BJ (cell line): ENCODE data around the gene PLPPR2. TPM values are rescaled to one million over a fixed set of nuclear protein-coding genes. Genes with fewer than 3 reads are reported as not detected.

ENCODE experiments used
- CTCF ChIA-PET: fragments of 350-600 bp; formaldehyde crosslinking; extraction: SDS; loops from one replicate; lab custom pipeline; 2021; ENCODE audit warnings: antibody characterized with exemption, inconsistent platforms; lab: Yijun Ruan, JAX
- POLR2A ChIA-PET: fragments of 300-600 bp; sonication (Branson Sonifier 250); formaldehyde crosslinking; extraction: SDS; loops from one replicate; lab custom pipeline; 2021; ENCODE audit warnings: antibody characterized with exemption; lab: Charles Lee
- DNase-seq: peaks from one replicate; pipeline ENCODE4 v3.0.0-alpha.2; 2011; ENCODE audit warnings: low read depth
- H3K27me3 ChIP-seq: 2 replicates; pipeline ENCODE4 v1.6.0; 2011; ENCODE audit warnings: low read length; ENCODE audit not compliant: control insufficient read depth, insufficient read depth
- H3K36me3 ChIP-seq: 2 replicates; pipeline ENCODE4 v1.5.1; 2011; ENCODE audit warnings: low read length; ENCODE audit not compliant: control insufficient read depth, insufficient read depth
- H3K4me3 ChIP-seq: 2 replicates; pipeline ENCODE4 v1.5.1; 2011; ENCODE audit warnings: low read depth, mild to moderate bottlenecking, control low read depth, low read length
- polyA plus RNA-seq: library from polyadenylated mRNA; depleted of rRNA; stranded (reverse); fragments of >200 nt; gene quantifications from 2 replicates; pipeline ENCODE4 v1.2.3, GENCODE V29; 2011
- TF ChIP-seq, protein P1 (sequence below): IDR thresholded peaks from 2 replicates; pipeline ENCODE4 v1.5.1; 2011; ENCODE audit warnings: low read depth, mild to moderate bottlenecking, control low read depth, inconsistent platforms, low read length, moderate library complexity; ENCODE audit not compliant: insufficient read depth

Gene PLPPR2
- polyA plus RNA-seq, 1 experiment = 30.5 TPM

DNA sequence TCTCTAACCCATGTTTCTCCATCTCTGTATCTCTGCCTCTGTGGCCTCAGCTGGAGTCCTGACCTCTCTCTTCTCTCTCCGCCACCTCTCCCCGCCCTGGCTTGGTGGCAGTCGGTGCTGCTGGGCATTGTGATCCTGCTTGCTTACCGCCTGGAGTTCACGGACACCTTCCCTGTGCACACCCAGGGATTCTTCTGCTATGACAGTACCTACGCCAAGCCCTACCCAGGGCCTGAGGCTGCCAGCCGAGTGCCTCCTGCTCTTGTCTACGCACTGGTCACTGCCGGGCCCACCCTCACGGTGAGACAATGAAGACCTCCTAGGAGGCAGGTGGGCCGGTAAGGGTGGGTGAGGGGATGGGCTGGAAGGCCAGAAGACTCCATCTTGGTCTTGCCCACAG is 4.2 kb downstream of the PLPPR2 start:
- no peak for DNase-seq

DNA sequence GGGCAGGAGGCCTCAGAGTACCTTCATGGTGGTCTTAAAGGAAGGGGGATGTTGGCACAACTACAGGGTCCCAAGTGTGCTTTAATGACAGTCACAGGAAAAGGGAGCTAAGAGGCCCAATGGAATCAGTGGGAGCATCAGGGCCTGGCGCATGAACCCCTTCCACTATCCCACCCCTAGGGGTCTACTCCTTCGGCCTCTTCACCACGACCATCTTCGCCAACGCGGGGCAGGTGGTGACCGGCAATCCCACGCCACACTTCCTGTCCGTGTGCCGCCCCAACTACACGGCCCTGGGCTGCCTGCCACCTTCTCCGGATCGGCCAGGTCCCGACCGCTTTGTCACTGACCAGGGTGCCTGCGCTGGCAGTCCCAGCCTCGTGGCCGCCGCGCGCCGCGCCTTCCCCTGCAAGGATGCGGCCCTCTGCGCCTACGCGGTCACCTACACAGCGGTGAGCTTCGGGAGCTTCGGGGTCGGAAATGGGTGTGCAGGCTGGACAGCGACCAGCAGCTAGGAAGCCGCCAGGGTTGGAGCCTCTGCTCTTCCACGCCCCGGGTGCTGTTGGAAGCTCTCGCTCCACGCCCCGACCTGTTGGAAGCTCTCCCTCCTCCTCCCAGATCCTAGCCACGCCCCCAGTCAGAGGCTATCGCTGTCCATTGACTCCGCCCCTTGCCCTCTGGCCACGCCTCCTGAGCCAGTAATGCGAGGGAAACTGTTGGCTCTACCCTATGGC is 6.0 kb downstream of the PLPPR2 start:
- Histone ChIP-seq H3K27me3 (no peaks in the 10 kb centered on the region), H3K36me3 (peaks cover 28% of the 10 kb centered on the region), H3K4me3 (no peak overlapping the region)
- ChIA-PET POLR2A (no interaction called here), CTCF (interaction anchor here (0.6 kb wide), 1 partner anchor 13 kb away, joined by 3 read pairs; no protein-coding TSS in a partner anchor)
- TF ChIP-seq, protein P1, sequence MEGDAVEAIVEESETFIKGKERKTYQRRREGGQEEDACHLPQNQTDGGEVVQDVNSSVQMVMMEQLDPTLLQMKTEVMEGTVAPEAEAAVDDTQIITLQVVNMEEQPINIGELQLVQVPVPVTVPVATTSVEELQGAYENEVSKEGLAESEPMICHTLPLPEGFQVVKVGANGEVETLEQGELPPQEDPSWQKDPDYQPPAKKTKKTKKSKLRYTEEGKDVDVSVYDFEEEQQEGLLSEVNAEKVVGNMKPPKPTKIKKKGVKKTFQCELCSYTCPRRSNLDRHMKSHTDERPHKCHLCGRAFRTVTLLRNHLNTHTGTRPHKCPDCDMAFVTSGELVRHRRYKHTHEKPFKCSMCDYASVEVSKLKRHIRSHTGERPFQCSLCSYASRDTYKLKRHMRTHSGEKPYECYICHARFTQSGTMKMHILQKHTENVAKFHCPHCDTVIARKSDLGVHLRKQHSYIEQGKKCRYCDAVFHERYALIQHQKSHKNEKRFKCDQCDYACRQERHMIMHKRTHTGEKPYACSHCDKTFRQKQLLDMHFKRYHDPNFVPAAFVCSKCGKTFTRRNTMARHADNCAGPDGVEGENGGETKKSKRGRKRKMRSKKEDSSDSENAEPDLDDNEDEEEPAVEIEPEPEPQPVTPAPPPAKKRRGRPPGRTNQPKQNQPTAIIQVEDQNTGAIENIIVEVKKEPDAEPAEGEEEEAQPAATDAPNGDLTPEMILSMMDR = no peak
- DNase-seq = no peak

More for the DNA sequence above, 4.2 kb downstream of the PLPPR2 start:
- ChIA-PET POLR2A (no interaction called here), CTCF (no interaction called here)
- Histone ChIP-seq H3K36me3 (peaks cover 24% of the 10 kb centered on the region), H3K27me3 (no peaks in the 10 kb centered on the region), H3K4me3 (no peak overlapping the region)
- TF ChIP-seq, protein P1 = no peak

DNA sequence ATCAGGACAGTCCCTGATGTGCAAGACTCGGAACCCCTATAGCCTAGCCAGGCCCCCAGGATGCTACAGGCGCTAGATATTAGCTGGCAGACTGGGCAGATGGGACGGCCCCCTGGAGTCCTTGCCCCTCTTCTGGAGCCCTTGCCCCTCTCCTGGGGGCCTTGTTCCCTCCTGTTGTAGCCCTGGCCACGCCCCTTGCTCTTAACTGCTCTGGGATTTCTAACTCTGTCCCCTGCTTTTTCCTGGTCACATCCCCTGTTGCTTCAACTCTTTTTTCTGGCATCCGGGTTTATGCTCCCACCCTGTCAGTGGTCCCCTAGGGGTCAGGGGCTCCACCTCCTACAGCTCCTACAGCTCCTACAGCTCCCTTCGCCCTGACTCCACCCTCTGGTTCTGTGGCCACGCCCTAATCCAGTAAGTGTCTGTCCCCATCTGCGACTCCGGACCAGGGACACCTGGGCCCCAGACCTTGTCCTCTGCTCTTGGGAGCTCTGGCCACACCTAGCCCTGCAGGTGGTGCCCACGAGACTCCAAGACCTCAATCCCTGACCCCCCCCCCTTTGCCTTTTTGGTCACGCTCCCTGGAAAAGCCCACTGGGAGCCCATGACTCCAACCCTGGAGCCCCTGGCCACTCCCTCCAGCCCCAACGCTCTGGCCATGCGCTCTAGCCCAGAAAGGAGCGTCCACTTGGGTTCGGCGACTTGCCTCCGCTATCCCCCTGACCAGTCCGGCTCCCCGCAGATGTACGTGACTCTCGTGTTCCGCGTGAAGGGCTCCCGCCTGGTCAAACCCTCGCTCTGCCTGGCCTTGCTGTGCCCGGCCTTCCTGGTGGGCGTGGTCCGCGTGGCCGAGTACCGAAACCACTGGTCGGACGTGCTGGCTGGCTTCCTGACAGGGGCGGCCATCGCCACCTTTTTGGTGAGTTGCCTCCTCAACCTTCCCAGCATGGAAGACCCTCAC is 6.8 kb downstream of the PLPPR2 start:
- Histone ChIP-seq H3K36me3 (peaks cover 28% of the 10 kb centered on the region), H3K27me3 (no peaks in the 10 kb centered on the region), H3K4me3 (no peak overlapping the region)
- CTCF ChIA-PET = interaction anchor here (0.6 to 0.9 kb wide), 2 partner anchors 13 to 21 kb away, joined by 3 read pairs; no protein-coding TSS in a partner anchor
- TF ChIP-seq, protein P1 = no peak
- no peak for DNase-seq
- POLR2A ChIA-PET = no interaction called here

DNA sequence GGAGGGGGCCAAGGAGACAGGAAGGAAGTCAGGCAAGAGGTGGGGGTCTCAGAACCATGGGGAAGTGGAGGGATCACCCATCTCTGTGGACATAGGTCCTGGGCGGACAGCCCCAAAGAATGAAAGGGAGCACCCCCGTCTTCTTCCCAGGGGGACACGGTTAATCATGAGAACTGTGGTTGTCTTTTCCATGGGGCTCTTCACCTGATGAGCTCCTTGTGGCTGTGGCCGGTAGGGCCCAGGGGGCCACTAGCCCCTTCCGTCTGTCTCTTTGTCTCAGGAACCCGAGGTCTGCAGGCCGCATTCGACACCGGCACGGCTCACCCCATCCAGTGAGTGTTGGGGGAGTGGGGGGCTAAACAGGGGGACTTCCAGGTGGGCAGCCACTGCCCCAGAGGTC is 8.6 kb downstream of the PLPPR2 start:
- ChIA-PET POLR2A (no interaction called here), CTCF (no interaction called here)
- no peak for DNase-seq

More for the DNA sequence above, 8.6 kb downstream of the PLPPR2 start:
- H3K27me3 ChIP-seq = no peaks in the 10 kb centered on the region
- TF ChIP-seq, protein P1 = no peak
- H3K4me3 ChIP-seq = no peak overlapping the region
- peaks cover 28% of the 10 kb centered on the region for H3K36me3 ChIP-seq
